H1 (cell line): ENCODE measurements around the gene GLDC. TPM values are rescaled to one million over a fixed set of nuclear protein-coding genes. Genes with fewer than 3 reads are reported as not detected.

Source experiments
- CBX5 ChIP-seq: fragments of 300-800, 300-1000 bp; sonication (generic); IDR thresholded peaks from 2 replicates; pipeline ENCODE4 v1.7.1; 2016; ENCODE audit warnings: antibody characterized with exemption, low read length, low read depth
- CHD2 ChIP-seq: IDR thresholded peaks from 2 replicates; pipeline ENCODE4 v1.6.1; 2012; ENCODE audit warnings: low read length, improper control_type of control experiment
- CHD7 ChIP-seq: fragments of 300-600 bp; sonication (generic); IDR thresholded peaks from 2 replicates; pipeline ENCODE4 v1.7.1; 2012; ENCODE audit warnings: low read length, moderate library complexity, mild to moderate bottlenecking, inconsistent platforms; ENCODE audit not compliant: insufficient replicate concordance
- HDAC6 ChIP-seq: IDR thresholded peaks from one replicate; pipeline ENCODE4 v1.7.1; 2012; ENCODE audit warnings: low read depth, mild to moderate bottlenecking, inconsistent platforms, low read length, moderate library complexity
- SP2 ChIP-seq: IDR thresholded peaks from 2 replicates; pipeline ENCODE4 v1.6.1; 2012; ENCODE audit warnings: mild to moderate bottlenecking, low read length, inconsistent platforms
- polyA plus RNA-seq, 7 experiments: library from polyadenylated mRNA; depleted of rRNA in 3 of 7; stranded (reverse) in 5 of 7; unstranded in 2 of 7; fragments of >200 nt in 5 of 7; fragments of 200-250 nt in 2 of 7; gene quantifications; 1 replicate in 5 of 7; 2 replicates in 1 of 7; 4 replicates in 1 of 7; pipeline versions ENCODE4 v1.2.1 to v1.2.3, GENCODE V29; 2011 to 2013; ENCODE audit warnings: missing spikeins in 2 of 7, mixed read lengths in 2 of 7
- total RNA-seq: library from RNA; stranded (reverse); fragmentation: NEBNext Ultra II Directional; extraction: Animal tissue kit (Norgen Biotek cat#: 25700); gene quantifications from 2 replicates; pipeline ENCODE4 v1.2.1, GENCODE V29; 2021

GLDC gene
- total and polyA plus RNA-seq, 2 of the 8 experiments (the other 6 are each of a cell fraction or from before 2014, with no cell fraction given) = 48.8 to 101 TPM

- TF ChIP-seq CHD7 (no peak), CHD2 (no peak), CBX5 (no peak), HDAC6 (no peak), SP2 (no peak)
Measured at GRCh38 chr9:6667080-6667479, 21.6 kb upstream of the GLDC start (continued).
